HG03139 (cell line): ENCODE measurements around the gene FOXL2NB.
"Not testable (repeated sequence)": the region's sequence is repeated elsewhere in the genome, so short reads cannot be mapped to it uniquely, and the experiment has no call there.

Experiments used
- ATAC-seq: cut with Tn5 transposase; IDR thresholded peaks from one replicate; pipeline ENCODE4 v1.9.1; 2021; ENCODE audit not compliant: unreplicated experiment

The FOXL2NB gene

DNA sequence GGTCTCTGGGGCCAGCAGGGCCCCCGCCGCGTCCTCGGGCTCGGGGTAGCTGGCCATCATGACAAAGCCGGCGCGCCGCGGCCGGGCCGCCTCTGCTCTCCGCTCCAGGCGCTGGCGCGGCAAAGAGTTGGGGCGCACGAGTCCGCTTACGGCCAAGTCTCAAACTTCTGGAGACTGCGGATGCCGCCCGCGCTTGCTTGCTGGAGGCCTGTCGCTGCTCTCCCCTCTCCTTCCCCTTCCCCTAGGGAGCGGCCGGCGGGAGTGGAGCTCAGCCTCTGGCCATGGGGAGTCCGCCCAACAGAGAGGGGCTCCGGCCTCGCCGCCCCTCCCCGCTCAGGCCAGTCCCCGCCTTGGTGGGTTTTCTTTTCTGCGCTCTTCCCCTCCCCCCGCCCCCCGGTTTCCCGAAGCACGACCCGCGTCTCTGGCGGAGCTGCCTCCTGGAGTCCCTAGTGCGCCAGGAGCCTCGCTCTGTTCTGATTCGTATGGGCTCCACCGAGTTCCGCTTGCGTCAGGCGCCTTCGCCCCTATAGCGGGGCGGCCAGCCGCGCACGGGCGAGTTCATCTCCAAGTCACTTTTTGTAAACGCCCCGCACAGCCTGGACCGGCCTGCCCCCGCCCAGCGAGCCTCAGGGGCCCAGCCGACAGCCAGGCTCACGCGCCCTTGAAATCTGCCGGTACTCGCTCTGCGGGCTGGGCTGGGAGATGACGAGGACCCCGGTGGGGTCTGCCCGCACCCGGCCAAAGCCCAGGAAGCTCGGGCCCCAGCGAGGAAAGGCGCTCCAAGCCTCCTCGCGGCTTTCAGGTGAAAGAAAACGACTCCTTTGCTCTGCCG lies at the start of gene FOXL2NB, which contains the start of gene FOXL2:
Gene FOXL2NB, plus strand, starts transcription at position 555 of the 832 bp plus-strand sequence. Its CDS starts 148 bp downstream, at position 703.
Gene FOXL2, minus strand, starts transcription at position 475 of the 832 bp plus-strand sequence. Its CDS starts 415 bp downstream, at position 60.
- no peak for ATAC-seq

DNA sequence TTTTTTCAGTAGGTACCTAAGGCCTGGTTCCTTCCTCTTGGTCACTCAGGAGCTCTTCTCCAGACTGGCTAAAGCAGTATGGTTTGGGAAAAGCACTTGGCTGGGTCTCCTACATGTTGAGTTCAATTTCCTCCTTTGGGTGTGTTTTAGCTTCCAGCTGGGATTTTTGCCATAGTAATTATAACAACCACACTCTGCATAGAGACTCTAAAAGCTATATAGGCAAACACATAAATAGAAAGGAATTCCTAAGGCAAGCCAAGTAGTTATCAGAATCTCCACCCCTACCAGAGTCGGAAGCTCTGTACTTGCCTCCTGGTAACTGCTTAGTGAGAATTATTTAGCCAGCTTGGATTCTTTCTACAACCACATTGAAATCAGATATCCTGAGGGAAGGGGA lies 48.7 kb upstream of the FOXL2NB start:
- ATAC-seq: no peak

DNA sequence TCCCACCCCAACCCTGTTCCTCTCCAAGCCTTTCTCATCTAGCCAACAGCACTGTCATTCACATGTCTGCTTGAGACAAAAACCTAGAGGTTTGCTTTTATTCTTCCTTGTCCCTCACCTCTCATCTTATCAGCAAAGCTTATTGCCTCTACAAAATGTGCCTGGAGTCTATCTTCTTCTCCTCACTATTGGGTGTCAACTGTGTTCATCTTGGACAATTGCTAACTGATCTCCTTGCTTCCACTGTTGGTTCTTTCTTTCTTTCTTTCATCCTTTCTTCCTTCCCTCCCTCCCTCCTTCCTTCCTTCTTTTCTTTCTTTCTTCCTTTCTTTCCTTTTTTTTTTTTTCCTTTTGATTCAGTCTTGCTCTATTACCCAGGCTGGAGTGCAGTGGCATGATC lies 48.3 kb upstream of the FOXL2NB start:
- no peak for ATAC-seq

DNA sequence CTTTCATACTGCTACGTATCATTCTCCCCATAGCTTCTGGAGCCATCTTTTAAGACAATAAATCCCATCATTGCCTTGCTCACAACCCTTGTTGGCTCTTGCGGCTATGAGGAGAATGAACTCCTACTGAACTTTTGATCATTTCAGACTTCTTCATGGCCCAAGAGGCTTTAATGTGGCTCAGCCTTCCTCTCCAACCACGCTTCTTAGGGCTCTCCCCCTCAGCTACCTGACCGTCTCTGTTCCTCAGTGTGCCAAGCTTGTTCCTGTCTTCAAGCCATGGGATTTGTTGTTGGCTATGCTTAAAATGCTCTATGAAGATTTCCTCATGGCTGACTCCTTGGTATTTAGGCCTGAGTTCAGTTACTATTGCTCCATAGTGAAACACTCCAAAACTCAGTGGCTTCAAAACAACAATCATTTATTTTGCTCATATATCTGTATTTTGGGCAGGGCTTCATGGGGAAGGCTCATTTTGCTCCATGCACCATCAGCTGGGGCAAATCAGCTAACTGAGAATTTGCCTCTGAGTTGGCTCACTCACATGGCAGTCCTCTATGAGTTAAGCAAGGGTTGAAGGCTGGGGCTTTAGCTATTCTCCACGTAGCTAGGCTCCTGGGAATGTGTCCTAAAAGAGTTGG lies 47.5 kb upstream of the FOXL2NB start:
- no peak for ATAC-seq

DNA sequence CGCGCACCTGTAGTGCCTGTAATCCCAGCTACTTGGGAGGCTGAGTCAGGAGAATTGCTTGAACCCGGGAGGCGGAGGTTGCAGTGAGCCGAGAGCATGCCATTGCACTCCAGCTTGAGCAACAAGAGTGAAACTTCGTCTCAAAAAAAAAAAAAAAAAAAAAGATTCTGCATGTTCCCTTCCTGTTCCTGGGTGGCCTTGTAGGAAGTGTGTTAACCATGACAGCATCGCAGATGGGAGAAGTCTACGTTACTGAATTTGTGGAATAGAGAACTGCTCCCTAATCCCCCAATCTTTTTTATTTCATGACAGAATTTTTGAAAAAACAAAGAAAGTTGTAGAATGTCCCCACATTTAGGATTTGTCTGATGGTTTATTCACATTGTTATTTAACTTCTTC lies 45.5 kb upstream of the FOXL2NB start:
- no peak for ATAC-seq

DNA sequence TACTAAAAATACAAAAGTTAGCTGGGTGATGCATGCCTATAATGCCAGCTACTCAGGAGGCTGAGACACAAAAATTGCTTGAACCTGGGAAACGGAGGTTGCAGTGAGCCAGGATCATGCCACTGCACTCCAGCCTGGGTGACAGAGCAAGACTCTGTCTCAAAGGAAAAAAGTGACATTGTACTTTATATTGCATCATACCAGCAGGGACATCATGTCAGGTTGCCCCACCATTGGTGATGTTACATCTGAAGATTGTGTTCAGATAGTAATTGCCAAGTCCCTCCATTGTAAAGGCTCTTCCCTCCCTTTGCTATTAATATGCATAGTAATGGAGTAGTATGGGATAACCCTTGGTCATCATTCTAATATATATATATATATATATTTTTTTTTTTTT lies 44.8 kb upstream of the FOXL2NB start:
- ATAC-seq: no peak

DNA sequence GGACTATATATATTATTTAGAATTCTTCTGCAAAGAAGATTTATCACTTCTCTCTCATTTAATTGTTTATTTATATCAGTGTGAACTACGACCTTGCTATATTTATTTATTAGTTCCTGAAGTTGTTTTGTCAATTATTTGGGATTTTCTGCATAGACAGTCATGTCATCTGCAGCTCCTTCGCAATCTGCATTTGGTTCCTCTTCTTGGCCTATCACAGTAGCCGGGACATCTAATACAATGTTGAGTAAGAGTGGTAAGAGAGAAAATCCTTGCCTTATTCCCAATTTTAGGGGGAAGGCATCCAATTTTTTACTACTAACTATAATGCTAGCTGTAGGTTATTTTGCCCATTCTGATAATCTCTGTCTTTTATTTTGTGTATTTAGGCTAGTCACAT lies 39.5 kb upstream of the FOXL2NB start:
- no peak for ATAC-seq

DNA sequence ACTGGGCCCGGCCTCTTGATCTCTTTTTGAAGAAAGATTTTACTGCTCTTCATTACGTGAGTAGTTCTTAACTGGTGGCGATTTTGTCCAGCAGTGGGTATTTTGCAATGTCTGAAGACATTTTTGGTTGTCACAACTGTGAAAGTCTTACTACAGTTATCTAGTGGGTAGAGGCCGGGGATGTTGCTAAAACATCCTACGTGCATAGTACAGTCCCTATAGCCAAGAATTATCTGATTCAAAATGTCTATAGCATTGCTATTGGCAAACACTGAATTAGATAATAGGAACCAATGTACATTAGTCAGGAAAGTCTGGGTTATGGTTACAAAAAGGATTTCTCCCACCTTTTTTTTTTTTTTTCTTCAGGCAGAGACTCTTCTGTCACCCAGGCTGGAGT lies 38.2 kb upstream of the FOXL2NB start:
- ATAC-seq: no peak

DNA sequence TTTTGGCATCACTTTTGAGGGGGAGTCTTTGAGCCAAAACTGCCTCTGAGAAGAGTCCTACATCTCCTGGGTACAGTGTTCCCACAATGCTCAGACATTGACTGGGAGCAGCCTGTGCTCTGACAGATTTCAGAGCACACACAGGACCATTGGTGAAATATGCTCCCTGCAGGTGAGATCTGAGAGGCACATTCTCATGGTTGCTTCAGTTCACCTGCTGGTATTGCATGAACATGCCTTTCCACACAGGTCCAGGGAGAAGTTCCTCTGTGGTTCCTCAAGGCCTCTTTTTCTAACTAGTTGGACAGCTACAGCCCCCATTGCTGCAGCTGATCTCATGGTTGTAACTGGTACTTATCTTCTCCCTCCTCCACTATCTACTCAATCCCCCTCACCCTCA lies 37.1 kb upstream of the FOXL2NB start:
- no peak for ATAC-seq

DNA sequence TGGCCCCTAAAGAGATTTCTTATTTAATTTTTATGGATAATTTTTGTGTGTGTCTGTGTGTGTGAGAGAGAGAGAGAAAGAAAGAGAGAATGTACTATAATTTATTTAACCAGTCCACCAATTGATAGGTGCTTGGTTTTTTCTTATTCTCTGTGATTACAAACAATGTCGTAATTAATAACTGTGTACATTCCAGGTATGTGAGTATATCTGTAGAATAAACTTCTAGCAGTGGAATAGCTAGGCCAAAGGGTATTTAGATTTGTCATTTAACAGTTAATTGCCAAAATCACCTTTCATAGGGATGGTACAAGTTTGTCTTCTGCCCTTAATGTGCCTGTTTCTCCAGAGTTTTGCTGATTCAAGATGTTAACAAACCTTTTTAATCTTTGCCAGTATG lies 35.4 kb upstream of the FOXL2NB start:
- no peak for ATAC-seq

DNA sequence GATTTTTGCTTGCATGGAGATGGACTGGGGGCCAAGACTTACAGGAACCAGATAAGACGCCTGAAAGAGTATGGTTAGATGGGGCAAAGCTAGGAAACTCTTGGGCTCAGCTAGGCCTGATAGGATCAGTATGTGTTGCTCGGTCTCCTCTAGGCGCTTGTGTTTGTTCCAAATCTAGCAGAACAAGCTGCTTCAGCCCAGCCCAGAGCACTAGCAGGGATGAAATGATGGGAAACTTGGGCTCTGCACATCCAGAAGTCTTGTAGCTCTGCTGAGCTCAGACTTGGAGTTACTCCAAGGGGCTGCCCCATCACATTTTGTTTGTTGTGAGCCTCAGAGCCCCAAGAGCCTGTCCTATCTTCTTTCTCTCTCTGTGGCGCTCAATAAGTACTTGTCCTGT lies 34.8 kb upstream of the FOXL2NB start:
- no peak for ATAC-seq

DNA sequence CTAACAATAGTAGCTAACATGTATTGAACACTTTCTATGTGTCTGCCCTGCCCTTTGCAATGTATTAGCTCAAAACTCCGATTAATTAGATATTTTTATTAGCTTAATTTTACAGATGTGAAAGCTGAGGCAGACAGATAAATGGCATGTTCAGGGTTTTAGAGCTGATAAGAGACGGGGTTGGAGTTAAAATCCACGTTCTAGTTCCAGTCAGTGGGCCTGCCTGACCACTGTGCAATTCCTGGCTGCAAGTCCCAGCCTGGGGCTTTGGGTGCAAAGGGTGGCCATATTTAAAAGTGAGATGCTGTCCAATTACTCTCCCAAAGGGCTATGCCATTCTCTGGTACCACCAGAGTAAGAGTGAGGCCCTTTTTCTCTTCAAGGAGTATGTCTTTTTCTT lies 33.3 kb upstream of the FOXL2NB start:
- no peak for ATAC-seq

DNA sequence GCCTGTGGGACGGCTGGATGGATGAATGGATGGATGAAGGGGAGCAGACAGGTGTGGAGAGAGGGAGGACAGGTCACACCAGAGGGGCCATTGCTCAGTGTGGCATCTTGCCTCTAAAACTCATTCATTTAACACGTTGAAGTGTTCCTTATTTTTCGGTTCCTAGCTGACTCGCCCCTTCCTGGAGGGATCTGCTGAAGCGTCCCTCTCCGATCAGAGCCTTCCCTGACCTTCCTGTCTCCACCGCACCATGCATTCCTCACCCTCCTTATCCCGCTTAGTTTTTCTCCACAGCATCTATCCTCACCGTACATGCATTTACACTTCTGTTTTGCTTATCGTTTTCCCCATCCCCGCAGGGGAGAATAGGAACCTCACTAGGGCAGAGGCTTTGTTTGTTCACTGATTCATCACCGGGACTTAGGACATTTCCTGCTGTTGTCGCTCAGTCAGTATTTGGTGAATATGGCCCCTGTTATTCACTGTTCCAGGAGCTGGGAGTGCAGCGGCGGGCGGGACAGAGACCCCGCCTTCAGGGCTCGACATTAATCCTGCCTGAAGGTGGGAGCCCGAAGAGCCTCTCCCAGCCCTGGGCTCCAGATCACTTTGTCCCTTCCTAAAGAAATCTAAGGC lies 32.0 kb upstream of the FOXL2NB start:
- peak; percentile 4 for ATAC-seq

DNA sequence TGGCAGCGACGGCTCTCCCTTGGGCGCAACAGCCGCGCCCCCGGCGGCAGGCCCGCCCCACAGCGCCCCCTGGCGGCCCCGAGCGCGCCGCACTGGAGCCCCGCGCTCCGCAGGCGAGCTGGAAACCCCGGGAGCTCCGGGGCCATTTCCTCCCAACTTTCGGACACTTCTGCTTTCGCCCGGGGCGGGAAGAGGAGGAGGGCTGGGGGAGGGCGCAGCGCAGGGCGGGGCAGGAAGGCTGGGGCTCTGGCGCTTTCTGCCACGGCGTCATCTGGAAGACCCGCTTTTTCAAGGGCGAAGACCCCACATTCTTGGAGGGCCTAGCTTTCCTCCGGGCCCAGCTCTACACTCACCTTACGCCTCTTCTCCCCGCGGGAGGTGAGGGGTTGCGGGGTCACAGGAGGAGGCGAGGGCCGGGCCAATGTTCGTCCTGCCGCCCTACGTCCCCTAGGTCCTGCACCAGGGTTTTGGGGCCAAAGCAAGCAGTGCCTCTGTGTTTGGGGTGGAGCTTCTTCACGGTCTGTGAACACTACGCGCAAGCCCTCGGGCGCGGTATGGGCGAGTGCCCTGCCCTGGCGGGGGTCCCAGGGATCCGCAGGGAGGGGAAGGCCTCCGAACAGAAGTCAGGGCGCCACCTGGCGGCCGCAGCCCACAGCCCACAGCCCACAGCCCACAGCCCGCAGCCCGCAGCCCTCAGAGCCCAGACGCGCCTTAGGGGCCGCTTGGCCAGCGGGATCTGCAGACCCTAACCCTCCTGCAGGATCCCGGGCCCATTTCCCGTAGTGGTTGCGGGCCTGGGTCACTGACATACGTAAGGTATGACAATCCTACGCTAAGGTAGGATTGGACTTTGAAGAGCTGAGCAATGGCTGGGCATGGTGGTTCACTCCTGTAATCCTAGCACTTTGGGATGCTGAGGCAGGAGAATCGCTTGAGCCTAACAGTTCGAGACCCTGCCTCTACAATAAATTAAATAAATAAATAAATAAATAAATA lies 31.2 kb upstream of the FOXL2NB start:
- ATAC-seq: peak; percentile 70

DNA sequence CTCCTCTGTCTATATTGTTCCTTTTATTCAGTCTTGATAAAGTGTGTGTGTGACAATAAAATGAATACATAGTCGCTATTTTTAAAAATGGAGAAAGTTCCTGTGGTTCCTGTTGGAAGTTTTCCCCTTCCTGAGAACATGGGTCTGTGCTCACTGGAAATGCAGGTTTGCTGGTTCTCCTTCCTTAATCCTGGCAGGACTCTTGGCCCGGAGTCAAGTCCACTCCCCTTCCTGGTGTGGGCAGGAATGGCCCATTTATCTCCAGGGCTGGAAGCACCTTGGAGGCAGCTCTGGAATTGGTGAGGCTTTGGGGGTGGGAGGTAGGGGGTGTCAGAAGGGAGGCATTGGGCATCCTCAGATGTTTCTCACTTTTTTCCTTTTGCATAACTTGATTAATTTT lies 30.2 kb upstream of the FOXL2NB start:
- ATAC-seq: no peak

DNA sequence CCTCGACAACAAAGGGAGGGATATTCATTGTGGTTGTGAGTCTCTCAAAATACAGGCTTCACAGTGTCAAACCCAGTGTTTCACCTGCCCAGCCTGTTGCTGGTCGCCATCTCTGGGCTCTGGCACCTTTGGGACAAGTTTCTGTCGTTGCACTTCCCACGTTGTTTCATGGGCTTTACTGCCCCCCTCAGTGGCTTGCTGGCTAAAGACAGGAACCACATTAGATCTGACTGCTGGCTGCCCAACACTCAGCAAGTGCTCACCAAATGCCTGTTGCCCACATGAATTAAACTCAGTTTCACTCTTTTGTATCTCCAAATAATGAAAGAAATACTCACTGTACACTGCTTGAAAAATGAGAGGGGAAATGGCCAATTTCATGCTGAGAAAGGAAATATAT lies 27.7 kb upstream of the FOXL2NB start:
- ATAC-seq: no peak

DNA sequence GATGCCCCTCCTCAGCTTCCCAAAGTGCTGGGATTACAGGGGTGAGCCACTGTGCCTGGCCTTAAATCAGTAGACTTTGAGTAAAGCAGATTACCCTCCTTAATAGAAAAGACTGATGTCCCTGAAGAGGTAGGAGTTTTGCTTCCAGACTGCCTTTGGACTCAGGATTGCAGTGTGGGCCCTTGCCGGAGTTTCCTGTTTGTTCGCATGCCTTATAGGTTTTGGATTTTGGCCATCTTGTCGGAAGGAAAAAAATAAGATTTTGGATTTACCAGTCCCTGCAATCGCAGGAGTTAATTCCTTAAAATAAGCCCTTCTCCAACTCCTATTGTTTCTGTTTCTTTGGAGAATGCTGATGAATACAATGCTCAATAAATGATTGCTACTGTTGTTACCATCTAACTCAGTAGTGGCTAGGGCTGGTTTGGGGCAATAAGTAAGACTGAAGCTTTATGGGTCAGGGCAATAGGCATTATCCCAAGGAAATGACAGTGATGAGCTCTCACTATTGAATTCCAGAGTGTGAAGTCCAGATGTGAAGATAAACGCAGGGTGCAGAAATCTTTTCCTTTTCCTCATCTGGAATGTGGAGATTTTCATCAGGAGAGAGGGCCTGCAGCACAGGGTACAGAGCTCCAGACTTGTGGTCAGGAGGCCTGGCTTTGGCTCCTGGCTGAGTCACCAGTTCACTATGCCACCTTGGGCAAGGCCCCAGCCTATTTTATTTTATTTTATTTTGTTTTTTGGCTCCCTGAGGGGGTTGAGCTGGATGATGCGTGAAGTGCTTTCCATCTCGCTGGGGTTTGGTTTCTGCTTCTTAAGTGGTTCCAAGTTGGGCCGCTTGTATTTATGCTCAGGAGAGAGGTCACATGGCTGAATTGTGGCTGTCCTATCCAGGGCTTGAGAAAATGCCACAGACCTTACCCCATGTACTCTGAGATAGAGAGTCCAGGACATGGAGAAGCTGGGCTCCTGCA lies 25.4 kb upstream of the FOXL2NB start:
- ATAC-seq: no peak

DNA sequence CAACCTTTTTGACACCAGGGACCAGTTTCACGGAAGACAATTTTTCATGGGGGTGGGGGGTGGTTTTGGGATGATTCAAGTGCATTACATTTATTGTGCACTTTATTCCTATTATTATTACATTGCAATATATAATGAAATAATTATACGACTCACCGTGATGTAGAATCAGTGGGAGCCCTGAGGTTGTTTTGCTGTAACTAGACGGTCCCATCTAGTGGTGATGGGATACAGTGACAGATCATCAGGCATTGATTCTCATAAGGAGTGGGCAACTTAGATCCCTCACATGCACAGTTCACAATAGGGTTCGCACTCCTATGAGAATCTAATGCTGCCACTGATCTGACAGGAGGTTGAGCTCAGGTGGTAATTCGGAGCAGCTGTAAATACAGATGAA lies 24.6 kb upstream of the FOXL2NB start:
- ATAC-seq: not testable (repeated sequence)

DNA sequence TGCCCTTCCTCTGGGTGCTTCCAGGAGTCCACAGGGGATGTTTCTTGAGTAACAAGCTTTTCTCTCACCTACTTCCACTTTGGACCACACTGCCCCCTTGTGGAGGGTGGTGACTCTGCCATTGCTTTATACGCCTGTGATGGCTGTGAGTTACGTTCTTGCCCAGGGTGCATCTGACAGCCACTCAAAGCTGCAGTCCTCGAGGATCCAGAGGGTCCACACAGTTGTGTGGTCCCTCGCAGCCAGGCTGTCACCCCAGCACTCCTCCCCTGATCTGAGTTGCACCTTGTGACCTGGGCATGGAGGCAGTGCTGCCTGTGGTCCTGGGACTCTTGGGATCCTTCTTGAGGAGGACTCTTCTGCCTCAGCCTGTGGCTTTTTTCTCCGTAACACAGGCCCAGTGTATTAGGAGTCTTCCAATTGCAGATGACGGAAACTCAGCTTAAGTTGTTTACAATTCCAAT lies 23.5 kb upstream of the FOXL2NB start:
- ATAC-seq: peak; percentile 83
